ENCODE data around the gene TRHDE.

The TRHDE gene

GRCh38 chr12:72267974-72268373 lies 4.2 kb upstream of the TRHDE start:
- peak overlapping the region; percentile 87 for H3K4me3 ChIP-seq (replicated peaks; ENCODE audit: low read depth, low read length)
- peak; percentile 48 for TF ChIP-seq CTCF (IDR thresholded peaks at IDR 0.05; ENCODE audit: low read depth, low read length, missing control alignments)
- no peak for DNase-seq (ENCODE audit: extremely low read depth, low read depth)

- H3K4me3 ChIP-seq (replicated peaks; ENCODE audit: low read depth, low read length): peak overlapping the region; percentile 87
- TF ChIP-seq CTCF (IDR thresholded peaks at IDR 0.05; ENCODE audit: low read depth, low read length, missing control alignments): no peak
- DNase-seq (ENCODE audit: extremely low read depth, low read depth): no peak
These were observed 3.8 kb upstream of the TRHDE start for GRCh38 chr12:72268386-72268785.

GRCh38 chr12:72269491-72269890 lies 2.7 kb upstream of the TRHDE start:
- H3K4me3 ChIP-seq (replicated peaks; ENCODE audit: low read depth, low read length): peak overlapping the region; percentile 87
- TF ChIP-seq CTCF (IDR thresholded peaks at IDR 0.05; ENCODE audit: low read depth, low read length, missing control alignments): no peak

GRCh38 chr12:72270246-72270645 lies 1.9 kb upstream of the TRHDE start:
- no peak for TF ChIP-seq CTCF (IDR thresholded peaks at IDR 0.05; ENCODE audit: low read depth, low read length, missing control alignments)
- DNase-seq (ENCODE audit: extremely low read depth, low read depth): no peak
- H3K4me3 ChIP-seq (replicated peaks; ENCODE audit: low read depth, low read length): peak overlapping the region; percentile 87

More at GRCh38 chr12:72269491-72269890, 2.7 kb upstream of the TRHDE start:
- no peak for DNase-seq (ENCODE audit: extremely low read depth, low read depth)

- TF ChIP-seq CTCF (IDR thresholded peaks at IDR 0.05; ENCODE audit: low read depth, low read length, missing control alignments): no peak
- H3K4me3 ChIP-seq (replicated peaks; ENCODE audit: low read depth, low read length): peak overlapping the region; percentile 87
- no peak for DNase-seq (ENCODE audit: extremely low read depth, low read depth)
These were observed 1.2 kb upstream of the TRHDE start for GRCh38 chr12:72270961-72271360.

GRCh38 chr12:72271451-72272090 lies 599 bp upstream of the TRHDE start:
- TF ChIP-seq CTCF (IDR thresholded peaks at IDR 0.05; ENCODE audit: low read depth, low read length, missing control alignments): no peak
- DNase-seq (ENCODE audit: extremely low read depth, low read depth): no peak
- peak overlapping the region; percentile 87 for H3K4me3 ChIP-seq (replicated peaks; ENCODE audit: low read depth, low read length)
